Choroid plexus epithelial cell (primary cell): ENCODE results near the gene SPAG7.
A peak's percentile ranks its signal among the peaks of the same experiment; 100 is the strongest.

ENCODE experiments used
- DNase-seq: peaks from one replicate; pipeline ENCODE4 v3.0.0-alpha.2; 2010; ENCODE audit warnings: low read depth
- H3K4me3 ChIP-seq: 2 replicates; pipeline ENCODE4 v1.5.1; 2011; ENCODE audit warnings: low read depth, mild to moderate bottlenecking, control low read depth, low read length, moderate library complexity
- CTCF ChIP-seq: conservative IDR thresholded peaks from 2 replicates; pipeline ENCODE4 v1.5.1; 2011; ENCODE audit warnings: low read depth, mild to moderate bottlenecking, control low read depth, inconsistent platforms, low read length, moderate library complexity

The SPAG7 gene

GRCh38 chr17:4945944-4946280 lies 21.7 kb downstream of the SPAG7 start:
- no peak for DNase-seq
- TF ChIP-seq CTCF, result no peak
- peak overlapping the region; percentile 99 for H3K4me3 ChIP-seq

GRCh38 chr17:4945176-4945943 lies 22.3 kb downstream of the SPAG7 start:
- DNase-seq, result peak; percentile 91
- H3K4me3 ChIP-seq, result peak overlapping the region; percentile 99
- TF ChIP-seq CTCF, result no peak

GRCh38 chr17:4944554-4945175 lies 23.0 kb downstream of the SPAG7 start:
- no peak for TF ChIP-seq CTCF
- DNase-seq, result no peak
- H3K4me3 ChIP-seq, result no peak overlapping the region

GRCh38 chr17:4944163-4944553 lies 23.5 kb downstream of the SPAG7 start:
- no peak for DNase-seq
- no peak for TF ChIP-seq CTCF
- no peak overlapping the region for H3K4me3 ChIP-seq

- no peak for TF ChIP-seq CTCF
- no peak for DNase-seq
- H3K4me3 ChIP-seq, result no peak overlapping the region
Measured at GRCh38 chr17:4942760-4943508, 24.7 kb downstream of the SPAG7 start.

GRCh38 chr17:4941319-4941610 lies 26.4 kb downstream of the SPAG7 start:
- TF ChIP-seq CTCF, result no peak
- DNase-seq, result no peak
- H3K4me3 ChIP-seq, result peak overlapping the region; percentile 93
